Measurements from ENCODE around the gene KLHL26. TPM values are rescaled to one million over a fixed set of nuclear protein-coding genes. Genes with fewer than 3 reads are reported as not detected.

The KLHL26 gene
- total RNA-seq, 1 donor from 2014 or later: 52.8 TPM

DNA sequence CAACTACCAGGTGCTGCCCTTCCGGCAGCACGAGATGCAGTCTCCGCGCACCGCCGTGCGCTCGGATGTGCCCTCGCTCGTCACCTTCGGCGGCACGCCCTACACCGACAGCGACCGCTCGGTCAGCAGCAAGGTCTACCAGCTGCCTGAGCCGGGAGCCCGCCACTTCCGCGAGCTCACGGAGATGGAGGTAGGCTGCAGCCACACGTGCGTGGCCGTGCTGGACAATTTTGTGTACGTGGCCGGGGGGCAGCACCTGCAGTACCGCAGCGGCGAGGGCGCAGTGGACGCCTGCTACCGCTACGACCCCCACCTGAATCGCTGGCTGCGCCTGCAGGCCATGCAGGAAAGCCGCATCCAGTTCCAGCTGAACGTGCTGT lies 31.4 kb downstream of the KLHL26 start:
- Histone ChIP-seq H3K36me3 (peaks cover 28 to 33% of the 10 kb centered on the region in 2 donors), H3K4me1 (peaks cover 10 to 38% of the 10 kb centered on the region in 2 donors), H3K27ac (no peak overlapping the region), H3K27me3 (no peaks in the 10 kb centered on the region), H3K9me3 (no peaks in the 10 kb centered on the region), H3K4me3 (no peak overlapping the region)
- intact Hi-C loops (cut with DNase I): loop anchor here (10.0 kb wide), 1 partner anchor 213 kb away; no protein-coding TSS in a partner anchor
- DNase-seq (ENCODE audit: low spot score in 2 of 2): no peak
- TF ChIP-seq, protein P1, sequence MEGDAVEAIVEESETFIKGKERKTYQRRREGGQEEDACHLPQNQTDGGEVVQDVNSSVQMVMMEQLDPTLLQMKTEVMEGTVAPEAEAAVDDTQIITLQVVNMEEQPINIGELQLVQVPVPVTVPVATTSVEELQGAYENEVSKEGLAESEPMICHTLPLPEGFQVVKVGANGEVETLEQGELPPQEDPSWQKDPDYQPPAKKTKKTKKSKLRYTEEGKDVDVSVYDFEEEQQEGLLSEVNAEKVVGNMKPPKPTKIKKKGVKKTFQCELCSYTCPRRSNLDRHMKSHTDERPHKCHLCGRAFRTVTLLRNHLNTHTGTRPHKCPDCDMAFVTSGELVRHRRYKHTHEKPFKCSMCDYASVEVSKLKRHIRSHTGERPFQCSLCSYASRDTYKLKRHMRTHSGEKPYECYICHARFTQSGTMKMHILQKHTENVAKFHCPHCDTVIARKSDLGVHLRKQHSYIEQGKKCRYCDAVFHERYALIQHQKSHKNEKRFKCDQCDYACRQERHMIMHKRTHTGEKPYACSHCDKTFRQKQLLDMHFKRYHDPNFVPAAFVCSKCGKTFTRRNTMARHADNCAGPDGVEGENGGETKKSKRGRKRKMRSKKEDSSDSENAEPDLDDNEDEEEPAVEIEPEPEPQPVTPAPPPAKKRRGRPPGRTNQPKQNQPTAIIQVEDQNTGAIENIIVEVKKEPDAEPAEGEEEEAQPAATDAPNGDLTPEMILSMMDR (IDR thresholded peaks at IDR 0.05): no peak

DNA sequence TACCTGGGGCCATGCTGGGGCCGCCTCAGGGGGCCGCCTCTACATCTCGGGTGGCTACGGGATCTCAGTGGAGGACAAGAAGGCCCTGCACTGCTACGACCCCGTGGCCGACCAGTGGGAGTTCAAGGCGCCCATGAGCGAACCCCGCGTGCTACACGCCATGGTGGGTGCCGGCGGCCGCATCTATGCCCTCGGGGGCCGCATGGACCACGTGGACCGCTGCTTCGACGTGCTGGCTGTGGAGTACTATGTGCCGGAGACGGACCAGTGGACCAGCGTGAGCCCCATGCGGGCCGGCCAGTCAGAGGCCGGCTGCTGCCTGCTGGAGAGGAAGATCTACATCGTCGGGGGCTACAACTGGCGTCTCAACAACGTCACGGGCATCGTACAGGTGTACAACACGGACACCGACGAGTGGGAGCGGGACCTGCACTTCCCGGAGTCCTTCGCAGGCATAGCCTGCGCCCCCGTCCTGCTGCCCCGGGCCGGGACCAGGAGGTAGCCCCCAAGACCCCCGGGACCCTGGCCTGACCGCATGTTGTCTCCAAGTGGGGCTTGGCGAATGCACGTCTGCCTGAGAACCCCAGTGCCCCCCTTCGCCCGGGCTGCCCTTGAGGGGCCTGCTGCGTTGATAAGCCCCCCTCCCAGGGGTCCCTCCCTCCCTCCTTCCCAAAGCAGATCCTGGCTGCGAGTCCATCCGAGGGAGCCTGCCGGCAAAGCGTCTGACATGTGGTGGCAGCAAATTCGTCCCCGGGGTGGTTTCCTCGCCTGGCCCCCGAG lies 32.1 kb downstream of the KLHL26 start:
- no peak for DNase-seq (ENCODE audit: low spot score in 2 of 2)
- Histone ChIP-seq H3K27me3 (no peaks in the 10 kb centered on the region), H3K27ac (peak overlapping the region in 1 of 2 donors; percentile 42), H3K36me3 (peaks cover 28 to 33% of the 10 kb centered on the region in 2 donors), H3K4me1 (peaks cover 5 to 33% of the 10 kb centered on the region in 2 donors), H3K4me3 (no peak overlapping the region), H3K9me3 (no peaks in the 10 kb centered on the region)
- intact Hi-C loops (cut with DNase I): loop anchor here (1.0 to 10.0 kb wide), 2 partner anchors 9 to 214 kb away; no protein-coding TSS in a partner anchor
- TF ChIP-seq, protein P1 (IDR thresholded peaks at IDR 0.05): no peak

DNA sequence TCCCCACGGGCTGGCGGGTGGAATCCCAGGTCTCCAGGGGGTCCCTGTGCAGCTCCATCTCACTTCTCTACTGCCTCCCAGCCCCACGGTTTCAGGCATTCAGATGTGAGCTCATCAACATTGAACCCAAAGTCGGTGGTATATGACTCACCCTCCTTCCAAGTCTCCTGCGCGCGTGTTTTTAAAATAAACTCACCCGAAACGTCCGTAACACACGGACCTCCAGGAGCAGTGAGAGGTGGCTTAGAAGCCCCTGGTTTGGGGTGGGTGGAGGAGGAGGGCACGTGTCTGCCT lies 32.6 kb downstream of the KLHL26 start:
- Histone ChIP-seq H3K27me3 (no peaks in the 10 kb centered on the region), H3K27ac (peak overlapping the region in 1 of 2 donors; percentile 42), H3K36me3 (peaks cover 26 to 33% of the 10 kb centered on the region in 2 donors), H3K4me3 (no peak overlapping the region), H3K9me3 (no peaks in the 10 kb centered on the region), H3K4me1 (peaks cover 5 to 29% of the 10 kb centered on the region in 2 donors)
- no peak for DNase-seq (ENCODE audit: low spot score in 2 of 2)
- intact Hi-C loops (cut with DNase I): loop anchor here (1.0 to 10.0 kb wide), 2 partner anchors 9 to 215 kb away; no protein-coding TSS in a partner anchor
- TF ChIP-seq, protein P1 (IDR thresholded peaks at IDR 0.05): no peak

DNA sequence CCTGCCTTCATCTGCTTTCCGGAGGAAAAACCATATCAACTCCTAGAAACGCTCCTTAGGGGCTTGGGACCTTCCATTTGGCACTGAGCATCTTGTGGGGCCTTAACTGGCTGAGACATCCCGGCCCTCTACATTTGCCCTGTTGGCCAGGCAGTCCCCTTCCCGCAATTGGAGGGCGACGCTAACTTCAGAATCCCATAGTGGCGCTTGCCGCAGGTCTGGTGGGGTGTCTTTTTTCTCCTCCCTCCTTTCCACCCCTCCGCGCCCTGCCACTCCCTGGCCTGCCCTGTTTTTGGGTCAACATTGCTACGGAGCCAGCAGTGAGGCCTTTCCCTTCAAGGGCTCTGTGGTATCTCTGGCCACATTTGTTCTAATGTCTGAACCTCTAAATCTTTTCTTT lies 33.1 kb downstream of the KLHL26 start:
- intact Hi-C loops (cut with DNase I): loop anchor here (1.0 to 10.0 kb wide), 2 partner anchors 10 to 215 kb away; no protein-coding TSS in a partner anchor
- no peak overlapping the region for H3K4me3 ChIP-seq
- no peaks in the 10 kb centered on the region for H3K27me3 ChIP-seq
- TF ChIP-seq, protein P1 (IDR thresholded peaks at IDR 0.05): no peak
- H3K36me3 ChIP-seq: peaks cover 26 to 33% of the 10 kb centered on the region in 2 donors
- H3K9me3 ChIP-seq: no peaks in the 10 kb centered on the region
- no peak for DNase-seq (ENCODE audit: low spot score in 2 of 2)
- H3K27ac ChIP-seq: no peak overlapping the region
- peaks cover 5 to 29% of the 10 kb centered on the region in 2 donors for H3K4me1 ChIP-seq

DNA sequence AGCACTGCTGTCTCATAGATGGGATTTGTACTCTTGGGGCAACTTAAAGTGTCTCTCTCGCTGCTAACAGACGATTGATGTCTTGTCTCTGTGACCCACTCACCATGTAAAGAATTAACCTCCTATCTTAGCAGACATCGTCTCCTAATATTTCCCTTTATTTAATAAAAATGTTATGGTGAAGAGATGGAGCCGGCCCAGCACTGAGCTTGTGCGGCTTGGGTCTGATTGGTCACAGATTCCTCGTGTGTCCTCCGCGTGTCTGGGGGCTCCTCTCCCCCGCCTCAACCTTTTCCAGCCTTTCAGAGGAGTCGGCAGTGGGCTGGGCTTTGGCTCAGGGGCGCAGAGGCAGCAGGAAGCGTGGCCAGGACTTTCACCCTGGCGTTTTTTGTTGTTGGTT lies 33.5 kb downstream of the KLHL26 start:
- TF ChIP-seq, protein P1 (IDR thresholded peaks at IDR 0.05): no peak
- no peak for DNase-seq (ENCODE audit: low spot score in 2 of 2)
- H3K4me1 ChIP-seq: peaks cover 5 to 29% of the 10 kb centered on the region in 2 donors
- intact Hi-C loops (cut with DNase I): no loop called here
- H3K4me3 ChIP-seq: no peak overlapping the region
- peaks cover 25 to 33% of the 10 kb centered on the region in 2 donors for H3K36me3 ChIP-seq
- peak overlapping the region in 1 of 2 donors; percentile 53 for H3K27ac ChIP-seq
- H3K9me3 ChIP-seq: no peaks in the 10 kb centered on the region
- no peaks in the 10 kb centered on the region for H3K27me3 ChIP-seq

All from ascending aorta (tissue), 2 donors.